GM23338 (cell line): ENCODE results near the gene PHF1. TPM values are rescaled to one million over a fixed set of nuclear protein-coding genes. Genes with fewer than 3 reads are reported as not detected.
A peak's percentile ranks its signal among the peaks of the same experiment; 100 is the strongest.

Experiments
- ATAC-seq: fragments of 200-7000 bp; cut with Tn5 transposase; 3 replicates; pipeline ENCODE4 v1.9.1; 2020
- DNase-seq: peaks from one replicate; pipeline ENCODE4 v3.0.0-alpha.2; 2015; ENCODE audit warnings: low spot score
- H2AFZ ChIP-seq: fragments of 200-600 bp; sonication (generic); 2 replicates; pipeline ENCODE4 v1.8.0; 2016; ENCODE audit warnings: antibody characterized with exemption, mild to moderate bottlenecking, moderate library complexity
- H3F3A ChIP-seq: fragments of 200-600 bp; sonication (generic); replicated peaks from 2 replicates; pipeline ENCODE4 v1.8.0; 2017; ENCODE audit warnings: antibody characterized with exemption, mixed run types, low read depth
- H3K27ac ChIP-seq: fragments of 200-600 bp; sonication (generic); 2 replicates; pipeline ENCODE4 v1.6.1; 2016; ENCODE audit warnings: low read depth
- H3K27me3 ChIP-seq: fragments of 200-600 bp; sonication (generic); 2 replicates; pipeline ENCODE4 v1.8.0; 2016; ENCODE audit warnings: mild to moderate bottlenecking, mixed run types, moderate library complexity; ENCODE audit not compliant: insufficient read depth
- H3K36me3 ChIP-seq: fragments of 200-600 bp; sonication (generic); 2 replicates; pipeline ENCODE4 v1.8.0; 2016; ENCODE audit warnings: mild to moderate bottlenecking; ENCODE audit not compliant: insufficient read depth
- H3K4me1 ChIP-seq: fragments of 200-600 bp; sonication (generic); 2 replicates; pipeline ENCODE4 v1.8.0; 2016; ENCODE audit warnings: mild to moderate bottlenecking, moderate library complexity; ENCODE audit not compliant: insufficient read depth
- H3K4me2 ChIP-seq: fragments of 200-600 bp; sonication (generic); 2 replicates; pipeline ENCODE4 v1.7.1; 2017; ENCODE audit warnings: mixed run types
- H3K4me3 ChIP-seq: fragments of 200-600 bp; sonication (generic); 2 replicates; pipeline ENCODE4 v1.6.1; 2016; ENCODE audit warnings: mixed run types
- H3K79me2 ChIP-seq: fragments of 200-600 bp; sonication (generic); replicated peaks from 2 replicates; pipeline ENCODE4 v1.8.0; 2017; ENCODE audit warnings: mild to moderate bottlenecking; ENCODE audit not compliant: insufficient read depth
- H3K9me2 ChIP-seq: fragments of 200-600 bp; sonication (generic); 2 replicates; pipeline ENCODE4 v1.8.0; 2017; ENCODE audit not compliant: insufficient read depth
- H4K20me1 ChIP-seq: fragments of 200-600 bp; sonication (generic); replicated peaks from 2 replicates; pipeline ENCODE4 v1.8.0; 2017; ENCODE audit warnings: mild to moderate bottlenecking; ENCODE audit not compliant: insufficient read depth
- H3K27ac Mint-ChIP-seq: 2 replicates; pipeline ENCODE4 v1.8.0; 2020; ENCODE audit warnings: inconsistent platforms, mild to moderate bottlenecking, moderate library complexity, mixed read lengths
- H3K27me3 Mint-ChIP-seq: 3 replicates; pipeline ENCODE4 v1.8.0; 2022; ENCODE audit warnings: low read depth, mild to moderate bottlenecking, moderate library complexity, mixed read lengths, inconsistent platforms; ENCODE audit not compliant: insufficient read depth, poor library complexity
- H3K36me3 Mint-ChIP-seq: 3 replicates; pipeline ENCODE4 v1.8.0; 2021; ENCODE audit warnings: low read depth, mild to moderate bottlenecking, inconsistent platforms, moderate library complexity, mixed read lengths
- H3K4me1 Mint-ChIP-seq: 3 replicates; pipeline ENCODE4 v1.8.0; 2020; ENCODE audit warnings: mild to moderate bottlenecking, inconsistent platforms, mixed read lengths
- H3K4me3 Mint-ChIP-seq: 3 replicates; pipeline ENCODE4 v1.8.0; 2021; ENCODE audit warnings: moderate library complexity, mild to moderate bottlenecking, inconsistent platforms, mixed read lengths
- H3K9me3 Mint-ChIP-seq: 3 replicates; pipeline ENCODE4 v1.8.0; 2020; ENCODE audit warnings: moderate library complexity, mild to moderate bottlenecking, inconsistent platforms, mixed read lengths
- CREB1 ChIP-seq: fragments of 250-450 bp; sonication (Bioruptor Pico); IDR thresholded peaks from 2 replicates; pipeline ENCODE4 v1.5.0; 2020; ENCODE audit warnings: low read depth, mild to moderate bottlenecking, moderate library complexity
- CTCF ChIP-seq, 2 experiments: fragments of 200-600 bp in 1 of 2; sonication (generic) in 1 of 2; conservative IDR thresholded peaks; 2 replicates each; pipeline versions ENCODE4 v1.5.1 to v1.6.1; 2016 to 2017; ENCODE audit warnings: antibody characterized with exemption in 2 of 2, low read depth in 2 of 2, mild to moderate bottlenecking in 2 of 2, moderate library complexity in 1 of 2
- ETS1 ChIP-seq: IDR thresholded peaks from 2 replicates; pipeline ENCODE4 v1.6.1; 2016; ENCODE audit warnings: antibody characterized with exemption
- EZH2phosphoT487 ChIP-seq: fragments of 200-600 bp; sonication (generic); IDR thresholded peaks from one replicate; pipeline ENCODE4 v1.8.1; 2018; ENCODE audit warnings: antibody characterized with exemption; ENCODE audit not compliant: unreplicated experiment
- POLR2AphosphoS5 ChIP-seq: IDR thresholded peaks from 2 replicates; pipeline ENCODE4 v1.6.1; 2016; ENCODE audit warnings: antibody characterized with exemption, low read depth
- REST ChIP-seq: IDR thresholded peaks from one replicate; pipeline ENCODE4 v1.6.1; 2018; ENCODE audit warnings: antibody characterized with exemption; ENCODE audit not compliant: unreplicated experiment
- STAT1 ChIP-seq: IDR thresholded peaks from one replicate; pipeline ENCODE4 v1.6.1; 2016; ENCODE audit warnings: antibody characterized with exemption; ENCODE audit not compliant: unreplicated experiment
- ZNF331 ChIP-seq: fragments of 250-450 bp; sonication (Bioruptor Pico); IDR thresholded peaks from 2 replicates; pipeline ENCODE4 v1.5.0; 2020; ENCODE audit warnings: low read depth, mild to moderate bottlenecking, moderate library complexity
- ZNF462 ChIP-seq: fragments of 250-450 bp; sonication (Bioruptor Pico); IDR thresholded peaks from 2 replicates; pipeline ENCODE4 v1.5.0; 2020; ENCODE audit warnings: mild to moderate bottlenecking, moderate library complexity
- polyA plus RNA-seq: library from polyadenylated mRNA; unstranded; fragments of >200 nt; fragmentation: Nextera tagmentation; extraction: Ambion mirVana; gene quantifications from 2 replicates; pipeline ENCODE4 v1.2.1, GENCODE V29; 2016
- total RNA-seq: library from RNA; depleted of rRNA; stranded (reverse); fragments of >200 nt; shearing (Covaris generic); gene quantifications from 2 replicates; pipeline ENCODE4 v1.2.3, GENCODE V29; 2014

Gene PHF1
- total and polyA plus RNA-seq, 2 experiments from 2014 or later, result 29.4 to 46.7 TPM

GRCh38 chr6:33392595-33392948 lies 18.2 kb upstream of the PHF1 start:
- TF ChIP-seq ETS1 (no peak), CREB1 (CRISPR knock-in tag) (no peak), ZNF462 (CRISPR knock-in tag) (no peak), ZNF331 (CRISPR knock-in tag) (no peak)
- Histone ChIP-seq H3K4me2 (peak overlapping the region; percentile 94), H3F3A (peaks cover 5% of the 10 kb centered on the region; the same call in 1 of the 2 replicates), H3K4me1 (peaks cover 8% of the 10 kb centered on the region), H3K4me3 (peak overlapping the region; percentile 92), H3K9me2 (no peaks in the 10 kb centered on the region), H4K20me1 (peaks cover 41% of the 10 kb centered on the region), H2AFZ (no peak overlapping the region), H3K79me2 (peaks cover 57% of the 10 kb centered on the region), H3K27me3 (no peaks in the 10 kb centered on the region), H3K27ac (peak overlapping the region; percentile 72; the same call in 1 of the 2 replicates), H3K36me3 (no peaks in the 10 kb centered on the region)
- H3K27ac Mint-ChIP-seq, result 0 out of 2 replicates have a peak overlapping the region, but pooled peaks have one; percentile 20
- H3K4me3 Mint-ChIP-seq, result peak overlapping the region; percentile 91
- no peaks in the 10 kb centered on the region; the same call in 2 of the 3 replicates for H3K9me3 Mint-ChIP-seq
- H3K4me1 Mint-ChIP-seq, result peaks cover 28% of the 10 kb centered on the region
- peaks cover 5% of the 10 kb centered on the region for H3K27me3 Mint-ChIP-seq
- DNase-seq (no peak), ATAC-seq (no peak)
- peaks cover 7% of the 10 kb centered on the region for H3K36me3 Mint-ChIP-seq

GRCh38 chr6:33392979-33393378 lies 17.8 kb upstream of the PHF1 start:
- Mint-ChIP-seq H3K4me1 (peaks cover 28% of the 10 kb centered on the region), H3K4me3 (peak overlapping the region; percentile 91), H3K27ac (peak overlapping the region; percentile 20; the same call in 1 of the 2 replicates), H3K9me3 (no peaks in the 10 kb centered on the region; the same call in 2 of the 3 replicates), H3K27me3 (peaks cover 5% of the 10 kb centered on the region), H3K36me3 (peaks cover 11% of the 10 kb centered on the region)
- Histone ChIP-seq H3K36me3 (0 out of 2 replicates have a peak, but pooled peaks cover 3% of the 10 kb centered on the region), H3K27me3 (no peaks in the 10 kb centered on the region), H3F3A (peaks cover 5% of the 10 kb centered on the region; the same call in 1 of the 2 replicates), H4K20me1 (peaks cover 41% of the 10 kb centered on the region), H3K4me2 (peak overlapping the region; percentile 94), H3K79me2 (peaks cover 61% of the 10 kb centered on the region), H2AFZ (no peak overlapping the region), H3K27ac (no peak overlapping the region), H3K4me1 (peaks cover 8% of the 10 kb centered on the region), H3K9me2 (no peaks in the 10 kb centered on the region), H3K4me3 (peak overlapping the region; percentile 92)
- ATAC-seq, result no peak
- no peak for DNase-seq
- no peak for TF ChIP-seq STAT1
- no peak for TF ChIP-seq POLR2AphosphoS5
- no peak for TF ChIP-seq EZH2phosphoT487
- no peak for TF ChIP-seq CTCF (conservative IDR thresholded peaks at IDR 0.05; ENCODE audit: low read depth in 2 of 2)
- TF ChIP-seq REST, result no peak
